CD4-positive, alpha-beta T cell treated with Interleukin-12 subunit alpha and Interleukin-12 subunit beta, for 1 hour (primary cell): Measurements from ENCODE around the gene KIF13A.
A peak's percentile ranks its signal among the peaks of the same experiment; 100 is the strongest.
"Not testable (repeated sequence)": the region's sequence is repeated elsewhere in the genome, so short reads cannot be mapped to it uniquely, and the experiment has no call there.

Experiments
- DNase-seq: peaks from one replicate; pipeline ENCODE4 v3.0.0-alpha.2; 2020

The KIF13A gene

GRCh38 chr6:17930321-17930993, 57.0 kb downstream of the KIF13A start:
- no peak for DNase-seq

- DNase-seq = no peak
Observed at GRCh38 chr6:17928514-17929430, 58.7 kb downstream of the KIF13A start.

GRCh38 chr6:17927705-17928104, 59.7 kb downstream of the KIF13A start:
- no peak for DNase-seq

- no peak for DNase-seq
Observed at GRCh38 chr6:17923401-17923863, 64.0 kb downstream of the KIF13A start.

GRCh38 chr6:17921454-17921853, 66.0 kb downstream of the KIF13A start:
- no peak for DNase-seq

- no peak for DNase-seq
Observed at GRCh38 chr6:17919496-17919895, 67.9 kb downstream of the KIF13A start.

- no peak for DNase-seq
Observed at GRCh38 chr6:17917837-17918763, 69.3 kb downstream of the KIF13A start.

GRCh38 chr6:17914651-17915050, 72.8 kb downstream of the KIF13A start:
- no peak for DNase-seq

GRCh38 chr6:17912521-17912920, 74.9 kb downstream of the KIF13A start:
- DNase-seq = no peak

GRCh38 chr6:17911656-17912055, 75.8 kb downstream of the KIF13A start:
- DNase-seq = not testable (repeated sequence)

GRCh38 chr6:17910189-17910588, 77.2 kb downstream of the KIF13A start:
- DNase-seq = no peak

- DNase-seq = no peak
Observed at GRCh38 chr6:17908831-17909230, 78.6 kb downstream of the KIF13A start.

- DNase-seq = peak; percentile 10
Observed at GRCh38 chr6:17907406-17908229, 79.8 kb downstream of the KIF13A start.

- no peak for DNase-seq
Observed at GRCh38 chr6:17905611-17906592, 81.5 kb downstream of the KIF13A start.

- no peak for DNase-seq
Observed at GRCh38 chr6:17904491-17905120, 82.8 kb downstream of the KIF13A start.

GRCh38 chr6:17902974-17903373, 84.5 kb downstream of the KIF13A start:
- no peak for DNase-seq

GRCh38 chr6:17901493-17901892, 85.9 kb downstream of the KIF13A start:
- DNase-seq = no peak

- no peak for DNase-seq
Observed at GRCh38 chr6:17900011-17900410, 87.4 kb downstream of the KIF13A start.

GRCh38 chr6:17899491-17899890, 87.9 kb downstream of the KIF13A start:
- no peak for DNase-seq

- DNase-seq = no peak
Observed at GRCh38 chr6:17897681-17898080, 89.8 kb downstream of the KIF13A start.
